Ovary (tissue), 3 donors: ENCODE results near the gene F7.

Experiments used
- EP300 ChIP-seq: sonication (generic); formaldehyde crosslinking; IDR thresholded peaks from one replicate; pipeline ENCODE4 v1.6.1; 2017; ENCODE audit warnings: antibody characterized with exemption
- POLR2A ChIP-seq: fragments of 450-650 bp; IDR thresholded peaks from one replicate; pipeline ENCODE4 v1.6.1; 2017; ENCODE audit warnings: antibody characterized with exemption, mild to moderate bottlenecking, moderate library complexity
- TF ChIP-seq, protein P1 (sequence below), 3 donors: fragments of 450-650 bp in 2 of 3; fragments of 200-600 bp in 1 of 3; IDR thresholded peaks; one replicate each; pipeline versions ENCODE4 v1.5.1 to v1.8.0; 2016 to 2022; ENCODE audit warnings: antibody characterized with exemption in 3 of 3, mild to moderate bottlenecking in 1 of 3
- donor health status: DM: no; HTN: no; CAD: no.

DNA sequence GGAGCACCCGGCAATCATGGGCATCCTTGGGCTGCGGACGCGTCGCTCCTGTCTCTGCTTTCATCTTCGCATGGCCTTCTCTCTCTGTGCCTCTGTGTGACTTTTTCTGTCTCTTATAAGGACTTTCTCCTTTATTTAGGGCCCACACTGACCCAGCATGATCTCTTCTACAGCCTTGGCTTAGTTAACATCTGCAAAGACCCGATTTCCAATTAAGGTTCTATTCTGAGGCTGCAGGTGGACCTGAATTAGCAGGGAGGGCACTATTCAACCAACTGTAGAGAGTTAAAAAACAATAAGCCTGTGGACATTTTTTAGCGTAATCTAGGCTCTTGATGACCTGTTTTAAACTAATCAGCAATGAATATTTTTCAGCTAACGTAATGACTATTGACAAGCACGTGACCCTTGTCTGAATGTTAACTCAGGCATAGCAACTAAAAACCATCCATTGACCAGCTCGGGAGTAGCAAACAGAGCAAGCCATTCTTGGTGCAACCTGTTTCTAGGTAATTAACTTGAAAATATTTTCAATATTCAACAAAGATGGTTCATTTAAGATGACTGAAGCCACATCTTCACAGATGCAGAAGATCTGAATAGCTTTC is 32.2 kb downstream of the F7 start:
- TF ChIP-seq, protein P1, sequence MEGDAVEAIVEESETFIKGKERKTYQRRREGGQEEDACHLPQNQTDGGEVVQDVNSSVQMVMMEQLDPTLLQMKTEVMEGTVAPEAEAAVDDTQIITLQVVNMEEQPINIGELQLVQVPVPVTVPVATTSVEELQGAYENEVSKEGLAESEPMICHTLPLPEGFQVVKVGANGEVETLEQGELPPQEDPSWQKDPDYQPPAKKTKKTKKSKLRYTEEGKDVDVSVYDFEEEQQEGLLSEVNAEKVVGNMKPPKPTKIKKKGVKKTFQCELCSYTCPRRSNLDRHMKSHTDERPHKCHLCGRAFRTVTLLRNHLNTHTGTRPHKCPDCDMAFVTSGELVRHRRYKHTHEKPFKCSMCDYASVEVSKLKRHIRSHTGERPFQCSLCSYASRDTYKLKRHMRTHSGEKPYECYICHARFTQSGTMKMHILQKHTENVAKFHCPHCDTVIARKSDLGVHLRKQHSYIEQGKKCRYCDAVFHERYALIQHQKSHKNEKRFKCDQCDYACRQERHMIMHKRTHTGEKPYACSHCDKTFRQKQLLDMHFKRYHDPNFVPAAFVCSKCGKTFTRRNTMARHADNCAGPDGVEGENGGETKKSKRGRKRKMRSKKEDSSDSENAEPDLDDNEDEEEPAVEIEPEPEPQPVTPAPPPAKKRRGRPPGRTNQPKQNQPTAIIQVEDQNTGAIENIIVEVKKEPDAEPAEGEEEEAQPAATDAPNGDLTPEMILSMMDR (IDR thresholded peaks at IDR 0.05), result no peak
- TF ChIP-seq POLR2A (no peak), EP300 (no peak)
